Measurements from ENCODE around the gene LCN10.

The LCN10 gene

DNA sequence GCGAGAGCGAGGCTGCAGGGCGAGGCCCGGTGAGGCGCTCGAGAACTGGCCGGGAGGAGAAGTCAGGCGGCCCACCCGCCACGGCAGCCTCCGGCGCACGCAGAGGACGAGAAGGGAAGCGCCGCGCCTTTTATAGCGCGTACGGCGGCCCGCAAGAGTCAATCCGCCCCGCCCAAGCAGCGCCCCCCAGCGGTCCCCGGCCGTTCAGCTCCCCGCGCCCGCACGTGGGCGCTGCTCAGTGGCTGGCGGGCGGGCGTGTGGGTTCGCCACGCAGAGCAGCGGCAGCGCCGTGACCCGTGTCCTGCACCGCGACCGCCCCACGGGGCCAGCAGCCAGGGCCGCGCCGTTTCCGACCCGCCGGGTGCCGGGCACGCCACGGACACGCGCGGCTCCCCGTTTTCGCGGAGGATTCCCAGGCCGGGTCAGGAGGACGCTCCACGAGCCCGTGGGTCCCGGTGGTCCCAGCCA lies 14.6 kb downstream of the LCN10 start:
- peak; percentile 99 for TF ChIP-seq POLR2A (IDR thresholded peaks at IDR 0.05; ENCODE audit: low read length)
- no peak for TF ChIP-seq GATA1 (IDR thresholded peaks at IDR 0.05; ENCODE audit: low read depth, low read length)
- peak; percentile 95 to 97 for DNase-seq

- TF ChIP-seq POLR2A (IDR thresholded peaks at IDR 0.05; ENCODE audit: low read length) (no peak), GATA1 (IDR thresholded peaks at IDR 0.05; ENCODE audit: low read depth, low read length) (no peak)
- DNase-seq = peak; percentile 83 to 85
These were observed 16.0 kb downstream of the LCN10 start for GRCh38 chr9:136726631-136727191.

GRCh38 chr9:136726118-136726517 lies 16.6 kb downstream of the LCN10 start:
- DNase-seq = no peak
- no peak for TF ChIP-seq POLR2A (IDR thresholded peaks at IDR 0.05; ENCODE audit: low read length)
- TF ChIP-seq GATA1 (IDR thresholded peaks at IDR 0.05; ENCODE audit: low read depth, low read length) = no peak

GRCh38 chr9:136725612-136726011 lies 17.1 kb downstream of the LCN10 start:
- TF ChIP-seq GATA1 (IDR thresholded peaks at IDR 0.05; ENCODE audit: low read depth, low read length) = no peak
- TF ChIP-seq POLR2A (IDR thresholded peaks at IDR 0.05; ENCODE audit: low read length) = no peak
- DNase-seq = peak in 1 of 2 experiments; percentile 20

DNA sequence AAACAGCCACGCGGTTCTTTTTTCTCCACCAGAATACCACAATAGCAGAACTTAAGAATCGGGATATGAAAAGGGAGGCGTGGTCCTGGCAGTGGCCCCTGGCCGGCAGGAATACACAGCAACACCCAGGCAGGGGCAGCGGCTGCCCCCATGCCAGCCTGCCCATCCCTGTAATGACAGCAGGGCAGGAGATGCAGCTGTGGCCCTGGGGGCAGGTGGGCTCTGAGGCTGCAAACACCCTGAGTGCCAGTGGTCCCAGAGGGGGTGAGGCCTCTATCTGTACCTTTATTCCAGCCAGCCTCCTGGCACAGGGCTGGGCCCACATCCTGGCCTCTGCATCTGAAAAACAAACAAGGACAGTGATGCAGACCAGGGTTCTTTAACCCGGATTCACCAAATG lies 18.0 kb downstream of the LCN10 start:
- TF ChIP-seq GATA1 (IDR thresholded peaks at IDR 0.05; ENCODE audit: low read depth, low read length) (no peak), POLR2A (IDR thresholded peaks at IDR 0.05; ENCODE audit: low read length) (no peak)
- DNase-seq = no peak

- TF ChIP-seq POLR2A (IDR thresholded peaks at IDR 0.05; ENCODE audit: low read length) (no peak), GATA1 (IDR thresholded peaks at IDR 0.05; ENCODE audit: low read depth, low read length) (no peak)
- no peak for DNase-seq
These were observed 18.8 kb downstream of the LCN10 start for GRCh38 chr9:136723989-136724388.

DNA sequence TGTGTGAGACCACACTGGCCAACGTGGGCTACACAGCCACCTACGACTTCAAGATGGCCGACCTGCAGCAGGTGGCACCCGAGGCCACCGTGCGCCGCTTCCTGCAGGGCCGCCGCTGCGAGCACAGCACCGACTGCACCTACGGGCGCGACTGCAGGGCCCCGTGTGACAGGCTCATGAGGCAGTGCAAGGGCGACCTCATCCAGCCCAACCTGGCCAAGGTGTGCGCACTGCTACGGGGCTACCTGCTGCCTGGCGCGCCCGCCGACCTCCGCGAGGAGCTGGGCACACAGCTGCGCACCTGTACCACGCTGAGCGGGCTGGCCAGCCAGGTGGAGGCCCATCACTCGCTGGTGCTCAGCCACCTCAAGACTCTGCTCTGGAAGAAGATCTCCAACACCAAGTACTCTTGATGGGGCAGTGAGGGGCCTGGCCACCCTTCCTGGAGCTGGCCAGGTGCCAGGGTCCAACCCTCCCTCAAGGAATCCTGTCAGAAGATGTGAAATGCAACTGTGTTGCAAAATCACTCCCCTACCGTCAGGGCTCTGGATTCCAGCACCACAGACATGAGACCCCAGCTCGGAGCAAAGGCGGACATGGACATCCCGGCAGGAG lies 19.3 kb downstream of the LCN10 start:
- peak in 1 of 2 experiments; percentile 34 for DNase-seq
- TF ChIP-seq GATA1 (IDR thresholded peaks at IDR 0.05; ENCODE audit: low read depth, low read length) (no peak), POLR2A (IDR thresholded peaks at IDR 0.05; ENCODE audit: low read length) (peak; percentile 28)

GRCh38 chr9:136722969-136723356 lies 19.8 kb downstream of the LCN10 start:
- peak; percentile 34 to 42 for DNase-seq
- TF ChIP-seq POLR2A (IDR thresholded peaks at IDR 0.05; ENCODE audit: low read length) (peak; percentile 18), GATA1 (IDR thresholded peaks at IDR 0.05; ENCODE audit: low read depth, low read length) (no peak)

DNA sequence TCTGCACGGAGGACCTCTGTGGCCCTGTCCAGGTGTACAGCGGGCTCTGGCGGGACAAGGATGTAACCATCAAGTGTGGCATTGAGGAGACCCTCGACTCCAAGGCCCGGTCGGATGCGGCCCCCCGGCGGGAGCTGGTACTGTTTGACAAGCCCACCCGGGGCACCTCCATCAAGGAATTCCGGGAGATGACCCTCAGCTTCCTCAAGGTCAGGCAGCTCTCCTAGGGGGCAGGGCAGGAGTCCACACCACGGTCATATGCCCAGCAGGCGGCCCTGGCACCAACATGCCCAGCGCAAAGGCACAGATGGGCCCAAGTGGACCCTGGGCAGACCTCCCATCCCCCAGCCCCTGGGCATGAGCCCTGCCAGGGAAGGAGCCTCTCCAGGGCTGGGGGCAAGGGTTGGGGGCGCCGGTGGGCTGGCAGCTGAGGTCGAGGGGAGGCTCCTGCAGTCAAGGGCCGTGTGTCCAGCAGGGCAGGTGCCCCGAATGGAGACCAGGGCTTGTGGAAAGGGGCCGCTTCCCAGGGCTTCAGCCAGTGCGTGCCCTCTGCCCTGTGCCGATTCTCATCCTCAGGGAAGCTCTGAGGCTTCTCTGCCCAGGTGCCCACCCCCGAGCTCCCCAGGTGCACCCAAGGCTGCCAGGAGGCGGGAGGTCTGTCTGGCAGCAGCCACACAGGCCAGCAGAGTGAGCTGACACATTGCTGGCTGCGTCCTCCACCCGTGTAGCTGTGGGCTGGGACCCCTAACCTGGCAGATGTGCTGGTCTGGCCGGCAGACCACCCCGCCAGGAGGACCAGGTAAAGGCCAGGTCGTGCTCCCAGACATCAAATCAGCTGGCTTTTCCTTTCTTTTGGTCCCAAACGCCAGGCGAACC lies 20.4 kb downstream of the LCN10 start:
- no peak for DNase-seq
- TF ChIP-seq GATA1 (IDR thresholded peaks at IDR 0.05; ENCODE audit: low read depth, low read length) (no peak), POLR2A (IDR thresholded peaks at IDR 0.05; ENCODE audit: low read length) (no peak)

GRCh38 chr9:136721339-136722092 lies 21.2 kb downstream of the LCN10 start:
- DNase-seq = no peak
- TF ChIP-seq POLR2A (IDR thresholded peaks at IDR 0.05; ENCODE audit: low read length) = peak; percentile 16
- TF ChIP-seq GATA1 (IDR thresholded peaks at IDR 0.05; ENCODE audit: low read depth, low read length) = no peak

DNA sequence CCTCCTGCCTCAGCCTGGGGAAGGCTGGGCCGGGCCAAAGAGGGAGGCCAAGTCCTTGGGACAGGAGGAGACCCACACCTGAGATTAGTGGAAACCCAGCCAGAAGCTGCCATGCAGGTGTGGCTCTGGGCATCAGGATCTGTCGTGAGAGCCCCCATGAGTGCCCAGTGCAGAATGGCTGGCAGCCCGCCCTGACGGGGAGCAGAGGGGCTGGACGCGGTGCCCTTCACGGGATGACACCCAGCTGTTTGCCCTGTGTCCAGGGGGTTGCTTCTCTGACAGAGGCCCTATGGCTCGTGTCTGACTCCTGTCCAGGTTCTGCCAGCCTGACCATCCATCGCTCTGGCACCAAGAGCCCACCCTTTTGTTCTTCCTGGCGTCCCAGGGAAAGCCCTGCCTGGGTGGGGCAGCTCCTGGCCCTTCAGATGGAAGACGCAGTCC lies 21.8 kb downstream of the LCN10 start:
- DNase-seq = no peak
- TF ChIP-seq GATA1 (IDR thresholded peaks at IDR 0.05; ENCODE audit: low read depth, low read length) (no peak), POLR2A (IDR thresholded peaks at IDR 0.05; ENCODE audit: low read length) (no peak)

GRCh38 chr9:136720251-136720897 lies 22.4 kb downstream of the LCN10 start:
- no peak for DNase-seq
- TF ChIP-seq GATA1 (IDR thresholded peaks at IDR 0.05; ENCODE audit: low read depth, low read length) = no peak
- no peak for TF ChIP-seq POLR2A (IDR thresholded peaks at IDR 0.05; ENCODE audit: low read length)

GRCh38 chr9:136719195-136719880 lies 23.4 kb downstream of the LCN10 start:
- no peak for DNase-seq
- TF ChIP-seq GATA1 (IDR thresholded peaks at IDR 0.05; ENCODE audit: low read depth, low read length) = no peak
- no peak for TF ChIP-seq POLR2A (IDR thresholded peaks at IDR 0.05; ENCODE audit: low read length)
